NCI-H69 (cell line): Measurements from ENCODE around the gene EGFLAM.

Source experiments
- DNase-seq: peaks from one replicate; lab custom pipeline; 2025; lab: John Stamatoyannopoulos, UW

The EGFLAM gene

DNA sequence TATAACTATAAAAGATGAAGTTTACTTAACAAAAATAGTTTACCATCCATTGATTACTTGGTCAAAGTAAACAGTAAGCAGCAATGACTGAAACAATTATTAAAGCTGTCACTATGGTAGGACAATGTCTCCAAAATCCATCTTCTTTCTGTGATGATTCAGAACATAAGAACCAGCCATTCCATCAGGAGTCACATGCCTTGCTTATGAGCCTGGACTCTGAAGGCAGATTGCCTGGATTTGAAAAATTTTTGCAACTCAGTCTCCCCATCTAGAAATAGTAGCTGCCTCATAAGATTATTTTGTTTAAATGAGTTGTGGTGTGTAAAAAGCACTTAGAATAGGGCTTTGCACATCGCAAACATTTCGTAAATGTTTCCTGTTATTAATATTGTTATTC lies 161.9 kb downstream of the EGFLAM start:
- no peak for DNase-seq

DNA sequence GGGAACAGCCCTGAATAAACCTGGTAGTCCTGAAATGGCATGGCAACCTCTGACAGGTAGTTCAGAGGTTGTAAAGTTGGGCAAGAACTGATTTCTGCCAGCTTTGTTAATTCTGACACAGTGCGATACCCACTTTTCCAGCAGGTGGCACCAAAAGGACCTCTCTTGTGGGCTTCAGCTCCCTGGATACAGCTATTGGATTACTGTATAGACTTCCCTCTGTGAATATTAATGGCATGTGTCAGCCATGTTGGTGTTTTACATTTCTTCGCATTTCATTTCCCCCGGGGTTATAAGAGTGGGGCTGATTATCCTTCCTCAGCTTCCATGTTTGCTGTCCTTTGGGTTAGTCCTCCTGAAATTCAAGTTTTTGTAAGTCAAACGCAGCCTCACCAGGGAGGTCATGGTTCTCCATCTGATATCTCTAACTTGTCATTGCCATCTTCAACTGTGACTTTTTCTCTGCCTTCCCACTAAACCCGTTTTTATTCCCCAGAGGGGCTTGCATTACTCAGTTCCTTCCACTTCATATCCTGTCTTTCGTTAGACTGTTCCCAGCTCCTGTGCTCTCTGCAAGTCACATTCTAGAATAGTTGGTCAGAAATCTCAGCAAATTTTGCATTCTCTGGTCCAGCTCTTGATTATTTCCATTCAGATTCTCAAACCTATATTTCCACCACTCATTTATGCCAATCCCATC lies 162.5 kb downstream of the EGFLAM start:
- DNase-seq: peak; percentile 62

DNA sequence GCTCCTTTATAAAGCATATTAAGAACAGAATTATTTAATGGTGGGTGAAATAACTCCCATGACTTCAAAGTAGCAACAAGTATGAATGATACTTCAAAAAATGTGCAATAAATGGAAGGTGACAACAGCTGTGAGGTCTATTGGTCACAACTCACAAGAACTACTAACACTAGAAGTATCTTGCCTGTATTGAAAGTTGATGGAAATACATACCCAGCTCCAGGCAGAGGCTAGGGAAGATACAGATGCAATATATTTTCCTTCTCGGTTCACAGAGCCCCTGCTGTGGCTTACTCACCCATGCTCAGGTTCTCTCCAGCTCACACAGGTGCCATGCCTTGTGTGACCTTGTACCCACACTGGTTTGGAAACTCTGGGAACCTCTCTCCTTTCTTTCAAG lies 164.3 kb downstream of the EGFLAM start:
- no peak for DNase-seq

DNA sequence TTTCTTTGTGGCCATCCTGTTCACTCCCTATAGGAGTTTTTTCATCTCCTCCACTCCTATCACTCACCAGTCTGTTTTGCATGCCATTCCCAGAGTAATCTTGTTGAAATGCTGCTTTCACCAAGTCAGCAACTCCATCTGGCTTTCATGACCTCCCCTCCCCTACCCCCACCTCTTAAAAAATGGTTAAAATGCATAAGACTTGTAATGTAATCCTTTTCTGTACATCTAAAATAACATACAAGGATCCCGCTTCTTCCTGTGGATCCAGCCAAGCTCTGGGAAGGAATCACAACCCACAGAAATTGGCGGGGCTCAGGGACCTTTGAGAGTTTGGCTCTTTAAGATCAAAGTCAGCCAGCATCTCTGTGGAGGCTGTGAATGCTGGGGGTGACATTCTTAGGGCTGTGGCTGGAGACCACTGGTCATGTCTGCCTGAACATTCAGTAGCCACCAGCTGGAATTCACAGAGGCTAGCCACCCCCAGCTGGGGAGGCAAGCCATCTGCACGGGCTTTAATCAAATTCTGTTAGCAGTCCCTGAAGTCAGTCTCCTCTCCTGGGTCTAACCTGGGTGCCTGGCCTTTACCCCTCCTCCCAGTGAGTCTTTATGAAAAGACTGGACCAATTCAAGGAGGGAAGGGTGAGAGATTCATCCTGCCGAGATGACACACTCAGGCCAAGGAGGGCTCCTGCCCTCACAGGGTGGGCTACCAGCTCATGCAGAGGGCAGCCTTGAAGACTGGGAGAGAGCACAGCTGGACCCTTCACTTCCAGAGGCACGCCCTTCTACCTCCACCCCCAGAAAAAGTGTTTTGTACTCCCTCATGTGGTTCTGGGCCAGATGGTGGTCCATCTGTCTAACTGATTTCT lies 165.2 kb downstream of the EGFLAM start:
- DNase-seq: peak; percentile 59

GRCh38 chr5:38424148-38425060 lies 166.0 kb downstream of the EGFLAM start:
- DNase-seq: peak; percentile 68

DNA sequence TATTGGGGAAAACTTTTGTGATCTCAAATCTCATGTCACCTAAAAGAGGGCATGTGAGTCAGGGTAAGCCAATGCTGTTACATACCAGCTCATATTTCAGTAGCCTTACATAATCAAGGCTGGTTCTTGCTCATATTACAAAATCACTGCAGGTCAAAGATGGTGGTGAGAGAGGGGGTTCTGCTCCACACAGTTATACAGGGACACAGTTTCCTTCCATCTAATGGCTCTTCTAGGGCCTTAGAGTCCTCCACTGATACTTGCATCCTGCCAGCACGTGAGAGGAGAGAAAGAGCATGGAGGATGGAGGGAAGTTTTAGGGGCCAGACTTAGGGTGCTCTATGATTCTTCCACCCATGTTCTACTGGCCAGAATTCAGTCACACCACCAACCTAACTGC lies 168.1 kb downstream of the EGFLAM start:
- no peak for DNase-seq

GRCh38 chr5:38426986-38427950 lies 168.9 kb downstream of the EGFLAM start:
- peak; percentile 41 for DNase-seq

- DNase-seq: peak; percentile 4
Measured at GRCh38 chr5:38431242-38431853, 173.0 kb downstream of the EGFLAM start.

GRCh38 chr5:38433160-38433861 lies 175.0 kb downstream of the EGFLAM start:
- peak; percentile 27 for DNase-seq

GRCh38 chr5:38434966-38435705 lies 176.8 kb downstream of the EGFLAM start:
- DNase-seq: no peak

DNA sequence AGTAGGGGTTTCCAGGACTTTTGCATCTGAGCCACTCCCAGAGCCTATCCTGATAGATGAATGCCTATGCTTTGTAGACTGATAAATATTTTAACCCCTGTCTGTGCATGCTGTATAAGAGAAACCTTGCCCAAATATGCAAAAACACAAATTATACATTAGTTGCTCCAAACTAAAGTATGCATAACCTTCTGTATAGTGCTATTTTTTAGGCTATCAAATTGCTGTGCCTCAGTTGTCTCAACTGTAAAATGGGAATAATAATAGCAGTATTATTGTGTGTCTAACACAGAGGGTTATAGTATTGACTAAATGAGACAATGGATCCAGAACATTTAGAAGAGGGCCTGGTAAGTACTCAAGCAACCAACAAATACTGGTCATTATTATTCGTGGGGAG lies 180.4 kb downstream of the EGFLAM start:
- DNase-seq: no peak

- DNase-seq: peak; percentile 88
Measured at GRCh38 chr5:38441453-38442246, 183.3 kb downstream of the EGFLAM start.

DNA sequence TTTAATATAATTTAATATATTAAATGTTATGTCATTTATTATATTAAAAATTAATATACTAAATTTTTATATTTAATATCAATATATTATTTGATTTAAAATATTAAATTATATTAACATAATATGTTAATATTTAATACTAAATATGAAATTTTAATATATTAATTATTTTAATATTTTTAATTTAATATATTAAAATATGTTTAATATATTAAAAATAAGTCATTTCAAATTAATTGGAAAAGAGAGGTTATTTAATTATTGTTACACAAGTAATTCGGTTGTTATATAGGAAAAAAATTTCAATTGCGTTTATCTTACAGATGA lies 183.9 kb downstream of the EGFLAM start:
- no peak for DNase-seq

DNA sequence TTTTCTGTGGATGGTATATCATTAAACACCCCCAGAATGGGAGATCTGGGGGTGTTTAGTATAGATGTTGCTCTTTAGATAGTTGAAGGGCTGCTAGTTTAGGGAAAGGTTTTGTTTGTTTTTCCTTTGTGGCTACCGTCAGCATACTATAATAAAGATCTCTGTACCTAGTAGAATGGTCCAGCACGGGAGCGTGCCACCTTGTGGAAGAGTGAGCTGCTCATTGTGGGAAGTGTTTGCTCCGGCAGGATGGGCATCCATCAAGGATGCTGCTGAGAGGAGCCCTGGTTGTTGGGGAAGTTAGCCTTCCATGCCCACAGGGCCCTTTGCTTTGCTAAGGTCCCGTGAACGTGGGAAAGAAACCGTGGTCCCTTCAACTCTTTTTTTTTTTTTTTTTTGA lies 185.0 kb downstream of the EGFLAM start:
- peak; percentile 12 for DNase-seq

GRCh38 chr5:38445374-38446028 lies 187.1 kb downstream of the EGFLAM start:
- DNase-seq: peak; percentile 23

DNA sequence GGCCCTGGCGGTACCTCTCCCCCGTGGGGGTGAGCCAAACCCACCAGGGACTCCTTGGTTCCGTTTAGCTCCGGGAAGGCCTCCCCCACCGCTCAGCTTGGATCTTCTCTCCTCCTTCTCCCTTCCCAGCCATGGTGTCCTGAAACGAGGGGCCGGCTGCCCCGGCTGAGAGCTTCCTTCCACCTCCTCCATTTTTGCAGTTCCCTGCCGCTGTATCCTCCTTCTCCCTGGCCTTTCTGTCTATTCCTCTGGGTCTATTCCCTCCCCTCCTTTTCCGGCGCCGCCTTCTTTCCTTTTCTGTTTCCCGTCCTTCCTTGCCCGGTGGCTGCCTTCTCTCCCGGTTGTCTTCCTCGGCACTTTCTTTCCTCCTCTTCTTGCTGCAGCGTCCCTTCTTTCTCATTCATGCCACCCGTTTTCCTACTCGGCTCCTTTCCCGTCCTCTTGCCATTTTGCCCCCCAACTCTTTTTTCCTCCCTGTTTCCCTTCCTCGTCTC lies 187.7 kb downstream of the EGFLAM start:
- DNase-seq: no peak

DNA sequence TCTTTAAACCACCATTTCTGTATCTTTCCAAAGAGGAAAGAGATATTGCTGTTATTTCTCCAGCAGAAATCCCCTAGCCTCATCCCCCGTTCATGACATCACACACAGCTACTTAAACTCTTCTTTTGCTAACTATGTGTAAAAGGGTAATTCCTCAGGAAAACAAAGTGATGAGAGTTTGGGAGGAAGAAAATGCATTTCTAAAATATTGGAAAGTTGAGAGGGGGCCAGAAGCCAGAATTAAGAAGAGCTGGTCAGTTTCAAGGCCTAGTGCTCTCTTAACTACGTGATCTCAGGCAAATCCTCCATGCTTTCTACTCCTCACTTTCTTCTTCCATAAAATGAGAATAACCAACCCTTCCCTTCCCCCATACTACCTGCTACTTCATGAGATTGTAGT lies 188.7 kb downstream of the EGFLAM start:
- DNase-seq: no peak

GRCh38 chr5:38447786-38448185 lies 189.4 kb downstream of the EGFLAM start:
- DNase-seq: no peak
